SK-N-SH (cell line): Measurements from ENCODE around the gene NRG3. TPM values are rescaled to one million over a fixed set of nuclear protein-coding genes. Genes with fewer than 3 reads are reported as not detected.
A peak's percentile ranks its signal among the peaks of the same experiment; 100 is the strongest.

Source experiments
- CTCF ChIA-PET: fragments of 300-600, 350-600 bp; formaldehyde crosslinking; extraction: SDS; loops from one replicate; lab custom pipeline; 2021; lab: Yijun Ruan, JAX
- POLR2A ChIA-PET: fragments of 350-600 bp; sonication (Branson Sonifier 250); formaldehyde crosslinking; extraction: SDS; loops from one replicate; lab custom pipeline; 2020; ENCODE audit warnings: antibody characterized with exemption, inconsistent platforms; lab: Yijun Ruan, JAX
- DNase-seq: peaks from one replicate; pipeline ENCODE4 v3.0.0; 2012
- H2AFZ ChIP-seq: fragments of 200-600 bp; sonication (generic); 2 replicates; pipeline ENCODE4 v1.8.1; 2016; ENCODE audit warnings: antibody characterized with exemption, mild to moderate bottlenecking, low read depth
- H3F3A ChIP-seq: fragments of 200-600 bp; sonication (generic); replicated peaks from 2 replicates; pipeline ENCODE3; 2016; ENCODE audit warnings: antibody characterized with exemption, mild to moderate bottlenecking; ENCODE audit not compliant: insufficient read depth
- H3K27ac ChIP-seq, 2 experiments: fragments of 200-500 bp in 1 of 2; fragments of 200-600 bp in 1 of 2; sonication (Bioruptor generic) in 1 of 2; sonication (generic), shearing (Covaris generic) in 1 of 2; 2 replicates each; pipeline versions ENCODE4 v1.5.1 to v1.6.1; 2014 to 2016; ENCODE audit warnings: low read depth in 2 of 2, inconsistent platforms in 1 of 2, low read length in 1 of 2, mild to moderate bottlenecking in 1 of 2, mixed read lengths in 1 of 2
- H3K27me3 ChIP-seq: fragments of 200-600 bp; sonication (generic), shearing (Covaris generic); 2 replicates; pipeline ENCODE4 v1.6.1; 2016; ENCODE audit warnings: mixed run types; ENCODE audit not compliant: insufficient read depth
- H3K36me3 ChIP-seq, 2 experiments: fragments of 200-500 bp in 1 of 2; fragments of 200-600 bp in 1 of 2; sonication (Bioruptor generic) in 1 of 2; sonication (generic) in 1 of 2; replicated peaks in 1 of 2; 2 replicates each; pipeline versions ENCODE3 to v1.5.1; 2014 to 2016; ENCODE audit warnings: low read length in 1 of 2, mild to moderate bottlenecking in 1 of 2; ENCODE audit not compliant: insufficient read depth in 2 of 2, control insufficient read depth in 1 of 2
- H3K4me1 ChIP-seq, 2 experiments: fragments of 200-500 bp in 1 of 2; fragments of 200-600 bp in 1 of 2; sonication (Bioruptor generic) in 1 of 2; sonication (generic), shearing (Covaris generic) in 1 of 2; 2 replicates each; pipeline versions ENCODE4 v1.5.1 to v1.6.1; 2014 to 2016; ENCODE audit warnings: low read depth in 1 of 2, low read length in 1 of 2, mixed run types in 1 of 2; ENCODE audit not compliant: insufficient read depth in 2 of 2, control insufficient read depth in 1 of 2
- H3K4me2 ChIP-seq: fragments of 200-600 bp; sonication (generic), shearing (Covaris generic); 2 replicates; pipeline ENCODE4 v1.6.1; 2017; ENCODE audit warnings: mixed run types
- H3K4me3 ChIP-seq, 2 experiments: fragments of 200-500 bp in 1 of 2; fragments of 200-600 bp in 1 of 2; sonication (Bioruptor generic) in 1 of 2; sonication (generic), shearing (Covaris generic) in 1 of 2; 2 replicates each; pipeline versions ENCODE4 v1.5.1 to v1.8.1; 2014 to 2016; ENCODE audit warnings: low read depth in 2 of 2, inconsistent platforms in 1 of 2, low read length in 1 of 2, mild to moderate bottlenecking in 1 of 2, mixed read lengths in 1 of 2, moderate library complexity in 1 of 2
- H3K79me2 ChIP-seq: fragments of 200-600 bp; sonication (generic); 2 replicates; pipeline ENCODE4 v1.8.1; 2017; ENCODE audit warnings: mild to moderate bottlenecking; ENCODE audit not compliant: insufficient read depth
- H3K9ac ChIP-seq: fragments of 200-600 bp; sonication (generic); 2 replicates; pipeline ENCODE4 v1.6.1; 2017; ENCODE audit warnings: mixed run types
- H3K9me2 ChIP-seq: fragments of 200-600 bp; sonication (generic); 2 replicates; pipeline ENCODE4 v1.6.1; 2017; ENCODE audit warnings: mixed run types
- H3K9me3 ChIP-seq: fragments of 200-600 bp; sonication (generic); 2 replicates; pipeline ENCODE4 v1.6.1; 2017; ENCODE audit warnings: mixed run types, mild to moderate bottlenecking, moderate library complexity
- H4K20me1 ChIP-seq: fragments of 200-600 bp; sonication (generic); 2 replicates; pipeline ENCODE4 v1.6.1; 2017; ENCODE audit warnings: mild to moderate bottlenecking, mixed run types; ENCODE audit not compliant: insufficient read depth
- EZH2phosphoT487 ChIP-seq: fragments of 200-600 bp; sonication (generic); IDR thresholded peaks from 2 replicates; pipeline ENCODE4 v1.6.1; 2017; ENCODE audit warnings: low read depth, mixed run types, mild to moderate bottlenecking, antibody characterized with exemption, moderate library complexity, borderline replicate concordance
- FOSL2 ChIP-seq: IDR thresholded peaks from 2 replicates; pipeline ENCODE4 v1.4.0; 2012; ENCODE audit warnings: low read depth, mild to moderate bottlenecking, moderate library complexity, borderline replicate concordance
- FOXM1 ChIP-seq: IDR thresholded peaks from 2 replicates; pipeline ENCODE4 v1.4.0; 2012; ENCODE audit warnings: low read depth, mild to moderate bottlenecking
- GATA2 ChIP-seq: sonication (generic); formaldehyde crosslinking; IDR thresholded peaks from 2 replicates; pipeline ENCODE4 v1.5.0; 2020; ENCODE audit warnings: mild to moderate bottlenecking, missing genetic modification reagents
- JUND ChIP-seq: IDR thresholded peaks from 2 replicates; pipeline ENCODE4 v1.4.0; 2012
- MEF2A ChIP-seq: IDR thresholded peaks from 2 replicates; pipeline ENCODE4 v1.4.0; 2012; ENCODE audit warnings: low read depth, borderline replicate concordance
- NFIC ChIP-seq: IDR thresholded peaks from 2 replicates; pipeline ENCODE4 v1.4.0; 2012; ENCODE audit warnings: borderline replicate concordance
- NRF1 ChIP-seq: IDR thresholded peaks from 2 replicates; pipeline ENCODE4 v1.6.1; 2012; ENCODE audit warnings: low read depth, mild to moderate bottlenecking, low read length
- POLR2AphosphoS5 ChIP-seq: IDR thresholded peaks from 2 replicates; pipeline ENCODE4 v1.6.1; 2012; ENCODE audit warnings: low read depth, low read length
- RCOR1 ChIP-seq: fragments of 150-350 bp; IDR thresholded peaks from 2 replicates; pipeline ENCODE4 v1.6.1; 2017; ENCODE audit warnings: antibody characterized with exemption, low read length
- RFX5 ChIP-seq: IDR thresholded peaks from 2 replicates; pipeline ENCODE4 v1.6.1; 2012; ENCODE audit warnings: mild to moderate bottlenecking, improper control_type of control experiment, low read length
- TCF12 ChIP-seq: IDR thresholded peaks from 2 replicates; pipeline ENCODE4 v1.4.0; 2012
- TEAD4 ChIP-seq: IDR thresholded peaks from 2 replicates; pipeline ENCODE4 v1.4.0; 2012; ENCODE audit warnings: mild to moderate bottlenecking, borderline replicate concordance; ENCODE audit not compliant: insufficient read depth
- YY1 ChIP-seq: IDR thresholded peaks from 2 replicates; pipeline ENCODE4 v1.4.0; 2012; ENCODE audit warnings: low read depth, mild to moderate bottlenecking
- WGBS: methylation state at CpG from one replicate; pipeline ENCODE4 v1.1.6; 2017; ENCODE audit warnings: low lambda C conversion rate; 5-methylcytosine and 5-hydroxymethylcytosine counted together
- polyA plus RNA-seq, 3 experiments: library from polyadenylated mRNA; depleted of rRNA; stranded (reverse); fragments of >200 nt; gene quantifications; 2 replicates each; pipeline ENCODE4 v1.2.3, GENCODE V29; 2012
- TF ChIP-seq, protein P1 (sequence below): fragments of 150-350 bp; IDR thresholded peaks from 2 replicates; pipeline ENCODE4 v1.6.1; 2016; ENCODE audit warnings: mild to moderate bottlenecking, low read depth, low read length
- TF ChIP-seq, protein P2 (sequence below): IDR thresholded peaks from 2 replicates; pipeline ENCODE4 v1.4.0; 2012; ENCODE audit warnings: low read depth
- TF ChIP-seq, protein P3 (sequence below): IDR thresholded peaks from 2 replicates; pipeline ENCODE4; 2012
- TF ChIP-seq, protein P4 (sequence below): IDR thresholded peaks from 2 replicates; pipeline ENCODE4 v1.6.1; 2012; ENCODE audit warnings: mild to moderate bottlenecking, low read depth, low read length, moderate library complexity
- TF ChIP-seq, protein P5 (sequence below): IDR thresholded peaks from 2 replicates; pipeline ENCODE4 v1.4.0; 2012; ENCODE audit warnings: low read depth, borderline replicate concordance
- TF ChIP-seq, protein P6 (sequence below): fragments of 200-600 bp; sonication (generic); IDR thresholded peaks from 2 replicates; pipeline ENCODE4 v1.6.1; 2017; ENCODE audit warnings: antibody characterized with exemption, mild to moderate bottlenecking, moderate library complexity
- TF ChIP-seq, protein P7 (sequence below): fragments of 150-350 bp; IDR thresholded peaks from 2 replicates; pipeline ENCODE4 v1.6.1; 2017; ENCODE audit warnings: antibody characterized with exemption, low read length, low read depth, borderline replicate concordance

NRG3 gene
- polyA plus RNA-seq, 1 of the 3 experiments (the other 2 are of a cell fraction): 0.03 TPM

DNA sequence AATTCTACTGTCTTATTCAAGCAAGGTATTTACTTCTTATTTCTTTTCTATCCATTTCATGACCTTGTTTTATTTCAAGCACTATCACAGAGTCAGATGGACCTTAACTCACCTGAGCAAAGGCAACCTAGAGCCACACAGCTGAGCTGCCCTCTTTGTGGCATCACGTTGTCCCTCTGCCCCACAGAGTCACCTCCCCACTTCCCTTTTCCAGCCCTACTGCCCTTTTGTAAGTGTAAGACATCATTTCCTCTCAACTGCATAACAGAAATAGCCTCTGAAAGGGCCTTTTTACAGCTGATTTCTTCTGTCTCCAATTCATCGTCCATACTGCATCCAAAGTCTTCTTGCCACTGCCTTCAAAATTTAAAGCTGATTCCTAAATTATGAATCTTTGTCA is 946.0 kb downstream of the NRG3 start (continued):
- no peak for TF ChIP-seq RCOR1

DNA sequence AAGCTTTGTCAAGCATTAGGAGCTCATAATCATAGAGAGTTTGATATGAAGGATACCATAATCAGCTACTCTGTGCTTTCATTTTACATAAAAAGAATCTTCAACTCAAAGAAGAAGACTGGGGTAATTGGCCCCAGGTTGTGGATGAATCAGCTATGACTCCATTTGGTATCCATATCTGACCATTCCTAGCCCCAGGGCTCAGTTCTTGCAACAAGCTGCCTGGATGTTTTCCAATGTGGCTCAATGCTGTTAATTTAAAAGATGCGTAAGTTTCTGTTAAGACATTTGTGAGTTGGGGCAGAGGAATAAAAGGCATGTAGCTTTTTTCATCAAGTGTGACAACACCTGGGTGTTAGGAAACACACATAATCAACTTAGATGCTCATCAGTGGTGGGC is 951.1 kb downstream of the NRG3 start:
- Histone ChIP-seq H3K27ac (peak overlapping the region in 1 of 2 experiments; percentile 24; a peak in 1 of 4 replicates), H3K9me3 (no peaks in the 10 kb centered on the region), H3K9ac (no peak overlapping the region), H3K4me2 (no peak overlapping the region), H3K27me3 (no peaks in the 10 kb centered on the region), H3F3A (peaks cover 3% of the 10 kb centered on the region), H4K20me1 (no peaks in the 10 kb centered on the region), H3K4me3 (peak overlapping the region in 1 of 2 experiments; percentile 13; a peak in 1 of 4 replicates), H3K36me3 (no peaks in the 10 kb centered on the region), H3K4me1 (peaks cover 0 to 5% of the 10 kb centered on the region in 2 experiments; a peak in 1 of 4 replicates), H3K9me2 (no peaks in the 10 kb centered on the region), H3K79me2 (no peaks in the 10 kb centered on the region), H2AFZ (peak overlapping the region; percentile 61)
- ChIA-PET CTCF (no interaction called here), POLR2A (no interaction called here)
- WGBS: 56% methylated on average over 1 of the region's 1 CpG
- no peak for TF ChIP-seq EZH2phosphoT487
- peak; percentile 69 for TF ChIP-seq NFIC
- TF ChIP-seq, protein P1, sequence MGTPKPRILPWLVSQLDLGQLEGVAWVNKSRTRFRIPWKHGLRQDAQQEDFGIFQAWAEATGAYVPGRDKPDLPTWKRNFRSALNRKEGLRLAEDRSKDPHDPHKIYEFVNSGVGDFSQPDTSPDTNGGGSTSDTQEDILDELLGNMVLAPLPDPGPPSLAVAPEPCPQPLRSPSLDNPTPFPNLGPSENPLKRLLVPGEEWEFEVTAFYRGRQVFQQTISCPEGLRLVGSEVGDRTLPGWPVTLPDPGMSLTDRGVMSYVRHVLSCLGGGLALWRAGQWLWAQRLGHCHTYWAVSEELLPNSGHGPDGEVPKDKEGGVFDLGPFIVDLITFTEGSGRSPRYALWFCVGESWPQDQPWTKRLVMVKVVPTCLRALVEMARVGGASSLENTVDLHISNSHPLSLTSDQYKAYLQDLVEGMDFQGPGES: no peak
- TF ChIP-seq FOXM1: peak; percentile 67; the same call in 1 of the 2 replicates
- TF ChIP-seq FOSL2: peak; percentile 75; the same call in 1 of the 2 replicates
- TF ChIP-seq, protein P2, sequence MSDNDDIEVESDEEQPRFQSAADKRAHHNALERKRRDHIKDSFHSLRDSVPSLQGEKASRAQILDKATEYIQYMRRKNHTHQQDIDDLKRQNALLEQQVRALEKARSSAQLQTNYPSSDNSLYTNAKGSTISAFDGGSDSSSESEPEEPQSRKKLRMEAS: no peak
- TF ChIP-seq NRF1: no peak
- peak; percentile 25; the same call in 1 of the 2 replicates for TF ChIP-seq POLR2AphosphoS5
- TF ChIP-seq, protein P3, sequence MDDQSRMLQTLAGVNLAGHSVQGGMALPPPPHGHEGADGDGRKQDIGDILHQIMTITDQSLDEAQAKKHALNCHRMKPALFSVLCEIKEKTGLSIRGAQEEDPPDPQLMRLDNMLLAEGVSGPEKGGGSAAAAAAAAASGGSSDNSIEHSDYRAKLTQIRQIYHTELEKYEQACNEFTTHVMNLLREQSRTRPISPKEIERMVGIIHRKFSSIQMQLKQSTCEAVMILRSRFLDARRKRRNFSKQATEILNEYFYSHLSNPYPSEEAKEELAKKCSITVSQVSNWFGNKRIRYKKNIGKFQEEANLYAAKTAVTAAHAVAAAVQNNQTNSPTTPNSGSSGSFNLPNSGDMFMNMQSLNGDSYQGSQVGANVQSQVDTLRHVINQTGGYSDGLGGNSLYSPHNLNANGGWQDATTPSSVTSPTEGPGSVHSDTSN: peak; percentile 42; the same call in 1 of the 2 replicates
- no peak for TF ChIP-seq RCOR1
- TF ChIP-seq YY1: no peak
- TF ChIP-seq GATA2 (CRISPR knock-in tag): no peak
- no peak for TF ChIP-seq MEF2A
- TF ChIP-seq, protein P4, sequence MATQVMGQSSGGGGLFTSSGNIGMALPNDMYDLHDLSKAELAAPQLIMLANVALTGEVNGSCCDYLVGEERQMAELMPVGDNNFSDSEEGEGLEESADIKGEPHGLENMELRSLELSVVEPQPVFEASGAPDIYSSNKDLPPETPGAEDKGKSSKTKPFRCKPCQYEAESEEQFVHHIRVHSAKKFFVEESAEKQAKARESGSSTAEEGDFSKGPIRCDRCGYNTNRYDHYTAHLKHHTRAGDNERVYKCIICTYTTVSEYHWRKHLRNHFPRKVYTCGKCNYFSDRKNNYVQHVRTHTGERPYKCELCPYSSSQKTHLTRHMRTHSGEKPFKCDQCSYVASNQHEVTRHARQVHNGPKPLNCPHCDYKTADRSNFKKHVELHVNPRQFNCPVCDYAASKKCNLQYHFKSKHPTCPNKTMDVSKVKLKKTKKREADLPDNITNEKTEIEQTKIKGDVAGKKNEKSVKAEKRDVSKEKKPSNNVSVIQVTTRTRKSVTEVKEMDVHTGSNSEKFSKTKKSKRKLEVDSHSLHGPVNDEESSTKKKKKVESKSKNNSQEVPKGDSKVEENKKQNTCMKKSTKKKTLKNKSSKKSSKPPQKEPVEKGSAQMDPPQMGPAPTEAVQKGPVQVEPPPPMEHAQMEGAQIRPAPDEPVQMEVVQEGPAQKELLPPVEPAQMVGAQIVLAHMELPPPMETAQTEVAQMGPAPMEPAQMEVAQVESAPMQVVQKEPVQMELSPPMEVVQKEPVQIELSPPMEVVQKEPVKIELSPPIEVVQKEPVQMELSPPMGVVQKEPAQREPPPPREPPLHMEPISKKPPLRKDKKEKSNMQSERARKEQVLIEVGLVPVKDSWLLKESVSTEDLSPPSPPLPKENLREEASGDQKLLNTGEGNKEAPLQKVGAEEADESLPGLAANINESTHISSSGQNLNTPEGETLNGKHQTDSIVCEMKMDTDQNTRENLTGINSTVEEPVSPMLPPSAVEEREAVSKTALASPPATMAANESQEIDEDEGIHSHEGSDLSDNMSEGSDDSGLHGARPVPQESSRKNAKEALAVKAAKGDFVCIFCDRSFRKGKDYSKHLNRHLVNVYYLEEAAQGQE: no peak
- TF ChIP-seq, protein P5, sequence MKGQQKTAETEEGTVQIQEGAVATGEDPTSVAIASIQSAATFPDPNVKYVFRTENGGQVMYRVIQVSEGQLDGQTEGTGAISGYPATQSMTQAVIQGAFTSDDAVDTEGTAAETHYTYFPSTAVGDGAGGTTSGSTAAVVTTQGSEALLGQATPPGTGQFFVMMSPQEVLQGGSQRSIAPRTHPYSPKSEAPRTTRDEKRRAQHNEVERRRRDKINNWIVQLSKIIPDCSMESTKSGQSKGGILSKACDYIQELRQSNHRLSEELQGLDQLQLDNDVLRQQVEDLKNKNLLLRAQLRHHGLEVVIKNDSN: no peak
- peak; percentile 64 for TF ChIP-seq JUND
- no peak for TF ChIP-seq RFX5
- TF ChIP-seq, protein P6, sequence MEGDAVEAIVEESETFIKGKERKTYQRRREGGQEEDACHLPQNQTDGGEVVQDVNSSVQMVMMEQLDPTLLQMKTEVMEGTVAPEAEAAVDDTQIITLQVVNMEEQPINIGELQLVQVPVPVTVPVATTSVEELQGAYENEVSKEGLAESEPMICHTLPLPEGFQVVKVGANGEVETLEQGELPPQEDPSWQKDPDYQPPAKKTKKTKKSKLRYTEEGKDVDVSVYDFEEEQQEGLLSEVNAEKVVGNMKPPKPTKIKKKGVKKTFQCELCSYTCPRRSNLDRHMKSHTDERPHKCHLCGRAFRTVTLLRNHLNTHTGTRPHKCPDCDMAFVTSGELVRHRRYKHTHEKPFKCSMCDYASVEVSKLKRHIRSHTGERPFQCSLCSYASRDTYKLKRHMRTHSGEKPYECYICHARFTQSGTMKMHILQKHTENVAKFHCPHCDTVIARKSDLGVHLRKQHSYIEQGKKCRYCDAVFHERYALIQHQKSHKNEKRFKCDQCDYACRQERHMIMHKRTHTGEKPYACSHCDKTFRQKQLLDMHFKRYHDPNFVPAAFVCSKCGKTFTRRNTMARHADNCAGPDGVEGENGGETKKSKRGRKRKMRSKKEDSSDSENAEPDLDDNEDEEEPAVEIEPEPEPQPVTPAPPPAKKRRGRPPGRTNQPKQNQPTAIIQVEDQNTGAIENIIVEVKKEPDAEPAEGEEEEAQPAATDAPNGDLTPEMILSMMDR: no peak
- TF ChIP-seq TEAD4: 0 out of 2 replicates have a peak, but pooled peaks have one; percentile 32
- TF ChIP-seq, protein P7, sequence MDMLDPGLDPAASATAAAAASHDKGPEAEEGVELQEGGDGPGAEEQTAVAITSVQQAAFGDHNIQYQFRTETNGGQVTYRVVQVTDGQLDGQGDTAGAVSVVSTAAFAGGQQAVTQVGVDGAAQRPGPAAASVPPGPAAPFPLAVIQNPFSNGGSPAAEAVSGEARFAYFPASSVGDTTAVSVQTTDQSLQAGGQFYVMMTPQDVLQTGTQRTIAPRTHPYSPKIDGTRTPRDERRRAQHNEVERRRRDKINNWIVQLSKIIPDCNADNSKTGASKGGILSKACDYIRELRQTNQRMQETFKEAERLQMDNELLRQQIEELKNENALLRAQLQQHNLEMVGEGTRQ: no peak
- TF ChIP-seq TCF12: peak; percentile 87
- no peak for DNase-seq
